Stimulated activated naive B cell treated with anti-CD40 and anti-IgM and Interleukin-4, amounts not matched to agents 10 μg/mL and 1 μg/mL and 100 μg/mL, for 72 hours (primary cell): ENCODE results near the gene KLLN.
"Not testable (repeated sequence)": the region's sequence is repeated elsewhere in the genome, so short reads cannot be mapped to it uniquely, and the experiment has no call there.

Source experiments
- ATAC-seq, 2 donors: fragments of 150-1000 bp; cut with Tn5 transposase; replicated peaks; 2 replicates each; pipeline ENCODE4 v1.10.0; 2021; ENCODE audit warnings: moderate library complexity in 1 of 2
- DNase-seq: peaks from one replicate; pipeline ENCODE4 v3.0.0; 2021
- H3K27ac Mint-ChIP-seq: one replicate; pipeline ENCODE4 v1.8.0; 2022; ENCODE audit warnings: mild to moderate bottlenecking, mixed read lengths
- H3K27me3 Mint-ChIP-seq, 2 donors: one replicate each; pipeline ENCODE4 v1.8.0; 2022; ENCODE audit warnings: mixed read lengths in 2 of 2
- H3K36me3 Mint-ChIP-seq, 2 donors: one replicate each; pipeline ENCODE4 v1.8.0; 2022; ENCODE audit warnings: mixed read lengths in 2 of 2, mild to moderate bottlenecking in 1 of 2
- H3K4me1 Mint-ChIP-seq, 2 donors: one replicate each; pipeline ENCODE4 v1.8.0; 2022; ENCODE audit warnings: mixed read lengths in 2 of 2, mild to moderate bottlenecking in 1 of 2
- H3K4me3 Mint-ChIP-seq, 2 donors: one replicate each; pipeline ENCODE4 v1.8.0; 2022; ENCODE audit warnings: mild to moderate bottlenecking in 2 of 2, mixed read lengths in 2 of 2, moderate library complexity in 1 of 2
- H3K9me3 Mint-ChIP-seq, 2 donors: one replicate each; pipeline ENCODE4 v1.8.0; 2022; ENCODE audit warnings: mixed read lengths in 2 of 2, mild to moderate bottlenecking in 1 of 2

The KLLN gene

DNA sequence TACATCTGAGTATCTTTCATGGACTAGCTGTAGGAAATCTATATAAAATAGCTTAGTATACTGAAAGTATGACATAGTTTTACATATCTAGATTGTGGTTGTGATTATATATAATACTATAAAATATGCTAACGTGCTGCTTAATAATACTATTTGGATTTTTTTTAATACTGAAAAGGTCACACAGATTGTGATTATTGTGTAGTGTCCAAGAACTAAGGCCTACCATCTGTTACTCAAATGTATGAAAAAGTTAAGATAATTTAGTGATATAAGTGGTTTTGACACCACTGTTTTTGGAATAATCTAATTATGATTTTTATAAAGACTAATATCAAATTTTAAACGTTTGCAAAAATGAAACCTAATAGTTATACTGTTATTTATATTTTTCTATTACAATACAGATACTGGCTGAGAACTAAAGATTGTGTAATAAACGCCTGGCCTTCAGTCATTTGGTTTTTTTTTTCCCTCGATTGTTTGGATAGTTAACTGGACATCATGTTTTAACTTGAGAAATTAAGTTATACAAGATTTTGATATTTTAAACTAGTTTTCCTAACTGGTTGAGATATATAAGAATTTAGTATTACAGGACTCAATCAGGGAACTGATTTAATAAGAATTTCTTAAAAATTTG lies 12.7 kb upstream of the KLLN start:
- Mint-ChIP-seq H3K4me1 (peaks cover 10 to 37% of the 10 kb centered on the region in 2 donors), H3K4me3 (no peak overlapping the region), H3K27ac (no peak overlapping the region), H3K9me3 (no peaks in the 10 kb centered on the region), H3K36me3 (peaks cover 19 to 30% of the 10 kb centered on the region in 2 donors), H3K27me3 (no peaks in the 10 kb centered on the region)
- no peak for DNase-seq
- ATAC-seq: no peak

DNA sequence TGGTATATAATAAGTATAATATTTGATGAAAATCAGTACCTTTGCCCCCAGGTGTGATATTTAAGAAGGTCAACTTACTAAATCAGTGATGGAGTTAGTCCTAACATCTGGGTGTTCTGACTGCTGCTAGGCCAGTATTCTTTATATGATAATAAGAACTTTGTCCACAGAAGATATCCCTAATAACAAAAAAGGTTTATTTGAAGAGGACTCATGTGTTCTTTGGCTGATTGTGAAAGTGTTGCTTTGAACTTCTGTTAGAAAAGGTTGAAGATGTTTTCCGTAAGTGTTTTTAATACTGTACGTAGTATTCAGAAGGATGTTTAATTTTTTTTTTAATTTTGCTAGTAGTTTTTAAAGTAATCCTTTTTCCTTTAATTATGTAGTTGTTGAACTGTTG lies 10.3 kb upstream of the KLLN start:
- Mint-ChIP-seq H3K36me3 (peaks cover 8 to 17% of the 10 kb centered on the region in 2 donors), H3K27ac (no peak overlapping the region), H3K9me3 (no peaks in the 10 kb centered on the region), H3K4me1 (peaks cover 10 to 37% of the 10 kb centered on the region in 2 donors), H3K4me3 (no peak overlapping the region), H3K27me3 (no peaks in the 10 kb centered on the region)
- no peak for ATAC-seq
- DNase-seq: no peak

DNA sequence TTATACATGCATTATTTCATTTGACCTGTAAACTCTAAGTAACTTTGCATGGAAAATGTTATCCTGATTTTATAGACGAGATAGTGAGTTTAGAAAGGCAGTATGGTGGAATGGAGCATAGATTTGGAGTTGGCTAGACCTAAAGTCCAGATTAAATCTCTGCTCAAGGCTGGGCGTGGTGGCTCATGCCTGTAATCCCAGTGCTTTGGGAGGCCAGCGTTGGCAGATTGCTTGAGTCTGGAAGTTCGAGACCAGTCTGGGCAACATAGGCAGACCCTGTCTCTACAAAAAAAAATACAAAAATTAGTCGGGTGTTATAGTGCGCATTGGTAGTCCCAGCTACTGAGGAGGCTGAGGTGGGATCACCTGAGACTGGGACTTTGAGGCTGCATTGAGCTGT lies 9.5 kb upstream of the KLLN start:
- H3K4me3 Mint-ChIP-seq: peak overlapping the region in 1 of 2 donors; percentile 37
- ATAC-seq (no peak), DNase-seq (no peak)
- peaks cover 13 to 35% of the 10 kb centered on the region in 2 donors for H3K4me1 Mint-ChIP-seq
- H3K27ac Mint-ChIP-seq: no peak overlapping the region
- no peaks in the 10 kb centered on the region for H3K9me3 Mint-ChIP-seq
- H3K36me3 Mint-ChIP-seq: peaks cover 8 to 19% of the 10 kb centered on the region in 2 donors
- H3K27me3 Mint-ChIP-seq: no peaks in the 10 kb centered on the region

DNA sequence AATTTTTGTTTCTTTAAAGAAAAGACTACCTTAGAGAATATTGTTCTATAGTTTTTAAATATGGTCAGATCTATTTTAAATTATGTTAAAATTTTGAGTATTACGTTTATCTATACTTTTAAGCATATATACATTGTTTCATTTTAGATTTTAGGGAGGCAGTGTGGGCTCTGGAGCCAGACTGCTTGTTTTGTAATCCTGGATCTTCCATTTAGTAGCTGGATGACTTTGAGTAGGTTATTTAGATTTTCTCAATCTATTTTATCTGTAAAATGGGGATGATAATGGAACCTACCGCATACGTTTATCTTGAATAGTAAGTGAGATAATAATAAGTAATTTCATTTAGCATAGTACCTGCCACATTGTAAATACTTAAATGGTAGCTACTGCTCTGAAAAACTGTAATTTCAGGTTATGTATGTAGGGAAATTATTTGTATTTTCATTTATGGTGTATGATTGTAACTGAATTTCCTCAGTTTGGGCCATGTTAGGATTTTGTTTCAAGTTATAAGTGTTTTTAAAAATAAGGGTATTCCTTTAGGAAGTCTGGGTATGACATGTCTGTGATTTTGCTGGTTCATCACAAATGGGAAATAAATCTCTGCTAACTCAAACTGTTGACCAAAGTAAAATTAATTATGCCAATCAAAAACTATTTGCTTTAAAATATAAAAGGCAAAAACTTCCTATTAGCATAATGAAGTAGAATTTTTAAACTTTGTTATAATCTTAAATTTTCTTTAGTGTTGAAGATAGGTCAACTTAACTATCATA lies 6.6 kb upstream of the KLLN start:
- ATAC-seq: no peak
- H3K4me3 Mint-ChIP-seq: no peak overlapping the region

DNA sequence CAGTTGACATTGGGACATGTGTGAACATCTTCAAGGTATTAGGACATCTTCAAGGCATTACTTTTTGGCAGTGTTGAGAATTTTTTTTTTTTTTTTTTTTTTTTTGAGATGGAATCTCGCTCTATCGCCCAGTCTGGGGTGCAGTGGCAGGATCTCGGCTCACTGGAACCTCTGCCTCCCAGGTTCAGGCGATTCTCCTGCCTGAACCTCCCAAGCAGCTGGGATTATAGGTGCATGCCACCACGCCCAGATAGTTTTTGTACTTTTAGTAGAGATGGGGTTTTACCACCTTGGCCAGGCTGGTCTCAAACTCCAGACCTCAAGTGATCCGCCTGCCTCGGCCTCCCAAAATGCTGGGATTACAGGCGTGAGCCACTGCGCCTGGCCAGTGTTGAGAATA lies 5.8 kb upstream of the KLLN start:
- H3K4me1 Mint-ChIP-seq: peaks cover 20 to 45% of the 10 kb centered on the region in 2 donors
- DNase-seq, H3K27me3 Mint-ChIP-seq, H3K27ac Mint-ChIP-seq, ATAC-seq, H3K9me3 Mint-ChIP-seq: not testable (repeated sequence)
- H3K36me3 Mint-ChIP-seq: peaks cover 26 to 43% of the 10 kb centered on the region in 2 donors
- H3K4me3 Mint-ChIP-seq: peak overlapping the region; percentile 29 to 64

More for the DNA sequence above, 6.6 kb upstream of the KLLN start:
- Mint-ChIP-seq H3K4me1 (peaks cover 20 to 45% of the 10 kb centered on the region in 2 donors), H3K36me3 (peaks cover 21 to 35% of the 10 kb centered on the region in 2 donors), H3K27ac (no peak overlapping the region), H3K27me3 (no peaks in the 10 kb centered on the region), H3K9me3 (no peaks in the 10 kb centered on the region)
- no peak for DNase-seq

DNA sequence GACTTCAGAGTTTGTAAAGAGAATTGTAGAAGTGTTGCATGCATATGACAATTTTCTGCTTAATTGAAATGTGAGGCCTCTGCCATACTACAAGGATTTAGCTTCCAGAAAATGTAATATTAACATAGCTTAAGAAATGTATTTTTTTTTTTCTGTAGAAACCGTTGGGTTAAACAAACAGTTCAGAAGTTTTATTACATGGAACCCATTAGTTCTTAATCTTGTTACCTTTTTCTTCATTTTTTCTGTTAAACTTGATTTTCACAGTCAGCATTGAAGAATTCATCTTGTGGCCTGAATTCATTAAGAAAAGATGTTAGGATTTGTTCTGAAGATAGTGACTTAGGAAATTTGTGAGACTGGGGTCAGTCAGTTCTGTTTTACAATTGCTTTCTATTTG lies 4.9 kb upstream of the KLLN start:
- peaks cover 26 to 42% of the 10 kb centered on the region in 2 donors for H3K36me3 Mint-ChIP-seq
- no peaks in the 10 kb centered on the region for H3K9me3 Mint-ChIP-seq
- H3K27me3 Mint-ChIP-seq: no peaks in the 10 kb centered on the region
- no peak overlapping the region for H3K27ac Mint-ChIP-seq
- H3K4me3 Mint-ChIP-seq: peak overlapping the region; percentile 48 to 69
- DNase-seq (no peak), ATAC-seq (no peak)
- peaks cover 20 to 39% of the 10 kb centered on the region in 2 donors for H3K4me1 Mint-ChIP-seq

DNA sequence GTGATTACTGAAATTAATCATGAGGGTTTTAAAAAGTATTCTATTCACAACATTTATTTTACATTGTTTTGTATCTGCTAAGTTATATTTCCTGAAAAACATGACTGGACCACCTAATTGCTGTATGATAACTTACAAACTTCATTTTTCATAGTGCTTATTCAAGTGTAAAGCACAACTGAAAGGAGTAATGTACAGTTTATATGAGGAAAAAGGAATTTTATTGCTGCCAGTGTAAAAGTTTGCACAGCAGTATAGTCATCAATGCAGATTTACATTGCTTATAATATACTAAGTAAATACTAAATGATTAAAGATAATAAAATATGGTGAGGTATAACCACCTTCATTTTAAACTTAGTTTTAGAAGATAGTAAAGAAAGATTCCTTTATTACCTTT lies 4.1 kb upstream of the KLLN start:
- peaks cover 17 to 31% of the 10 kb centered on the region in 2 donors for H3K4me1 Mint-ChIP-seq
- no peak overlapping the region for H3K27ac Mint-ChIP-seq
- peak overlapping the region; percentile 59 to 90 for H3K4me3 Mint-ChIP-seq
- DNase-seq (no peak), ATAC-seq (no peak)
- H3K9me3 Mint-ChIP-seq: no peaks in the 10 kb centered on the region
- no peaks in the 10 kb centered on the region for H3K27me3 Mint-ChIP-seq
- H3K36me3 Mint-ChIP-seq: peaks cover 24 to 36% of the 10 kb centered on the region in 2 donors

DNA sequence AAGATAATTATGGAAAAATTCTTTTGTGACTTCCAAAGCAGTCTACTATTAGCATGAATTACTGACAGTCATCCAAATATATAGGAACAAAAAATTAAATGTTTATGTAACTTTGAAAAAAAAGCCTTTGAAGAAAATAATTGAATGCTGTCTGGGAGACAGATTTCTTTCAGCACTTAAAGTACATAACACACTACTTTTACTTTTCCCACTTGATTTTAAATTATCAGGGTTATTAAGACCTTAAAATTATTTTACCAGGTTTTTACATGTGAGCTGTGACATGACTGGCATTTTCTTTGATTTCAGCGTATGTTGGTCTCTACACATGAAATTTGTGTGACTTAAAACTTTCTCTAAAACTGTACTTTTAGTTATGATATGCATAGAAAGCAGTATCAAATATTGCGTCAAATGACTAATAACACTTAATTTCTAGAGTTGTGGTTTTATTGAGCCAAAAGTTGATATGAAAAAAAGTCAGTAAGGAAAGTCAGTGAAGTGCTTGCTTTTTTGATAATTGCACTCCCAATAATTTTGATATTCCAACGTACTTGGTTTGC lies 3.2 kb upstream of the KLLN start:
- H3K4me1 Mint-ChIP-seq: peaks cover 19 to 34% of the 10 kb centered on the region in 2 donors
- no peaks in the 10 kb centered on the region for H3K9me3 Mint-ChIP-seq
- no peak for ATAC-seq
- H3K4me3 Mint-ChIP-seq: peak overlapping the region; percentile 80 to 90
- no peak for DNase-seq
- H3K27me3 Mint-ChIP-seq: no peaks in the 10 kb centered on the region
- H3K27ac Mint-ChIP-seq: no peak overlapping the region
- H3K36me3 Mint-ChIP-seq: peaks cover 24 to 36% of the 10 kb centered on the region in 2 donors

DNA sequence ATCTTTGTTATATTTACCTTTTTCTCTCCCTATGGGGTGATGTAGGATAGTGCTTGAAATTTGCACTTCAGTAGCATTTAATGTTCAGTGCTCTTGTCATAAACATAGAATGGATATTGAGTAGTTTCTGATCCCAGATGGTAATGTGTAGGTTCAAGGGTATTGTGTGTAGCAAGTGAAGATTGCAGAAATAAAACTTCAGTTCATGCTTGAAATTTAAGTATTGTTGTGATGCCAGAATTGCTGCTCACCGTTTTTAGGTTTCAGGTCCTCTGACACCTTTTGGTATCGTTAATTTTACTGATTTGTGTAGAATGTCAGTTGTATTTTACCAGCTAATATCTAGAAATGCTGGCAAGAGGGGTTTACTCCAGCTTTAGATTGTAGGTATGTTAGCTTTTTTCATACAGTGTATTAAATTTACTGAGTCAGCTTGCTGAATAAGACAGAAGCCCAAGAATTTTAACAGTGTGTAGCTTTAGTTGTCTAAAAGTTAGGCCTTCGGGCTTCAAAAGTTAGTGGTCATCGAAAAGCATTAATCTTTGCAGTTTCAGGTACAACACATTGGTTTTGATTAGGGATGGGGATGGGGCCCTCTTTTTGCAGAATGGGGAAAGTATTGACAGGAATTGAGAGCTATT lies 2.0 kb upstream of the KLLN start:
- ATAC-seq: no peak
- no peak for DNase-seq
- peaks cover 20 to 29% of the 10 kb centered on the region in 2 donors for H3K36me3 Mint-ChIP-seq
- H3K4me1 Mint-ChIP-seq: peaks cover 23 to 36% of the 10 kb centered on the region in 2 donors
- H3K4me3 Mint-ChIP-seq: peak overlapping the region; percentile 90 to 99
- no peaks in the 10 kb centered on the region for H3K27me3 Mint-ChIP-seq
- no peaks in the 10 kb centered on the region for H3K9me3 Mint-ChIP-seq
- H3K27ac Mint-ChIP-seq: peak overlapping the region; percentile 15

DNA sequence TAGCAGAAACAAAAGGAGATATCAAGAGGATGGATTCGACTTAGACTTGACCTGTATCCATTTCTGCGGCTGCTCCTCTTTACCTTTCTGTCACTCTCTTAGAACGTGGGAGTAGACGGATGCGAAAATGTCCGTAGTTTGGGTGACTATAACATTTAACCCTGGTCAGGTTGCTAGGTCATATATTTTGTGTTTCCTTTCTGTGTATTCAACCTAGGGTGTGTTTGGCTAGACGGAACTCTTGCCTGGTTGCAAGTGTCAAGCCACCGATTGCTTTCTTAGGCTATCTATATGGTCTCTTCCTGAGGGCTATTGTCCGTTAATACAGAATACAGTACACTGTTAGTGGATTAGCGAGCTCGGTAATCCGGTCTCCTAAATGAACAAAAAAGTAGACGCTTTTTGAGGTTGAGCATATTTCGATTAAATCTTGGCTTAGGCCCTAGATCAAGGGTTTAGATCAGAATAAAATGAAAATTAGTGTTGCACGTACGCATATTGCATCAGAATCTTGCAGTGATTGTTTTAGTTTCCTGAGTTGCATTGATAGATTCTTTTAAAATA lies 1.2 kb upstream of the KLLN start:
- H3K36me3 Mint-ChIP-seq: peaks cover 20 to 29% of the 10 kb centered on the region in 2 donors
- DNase-seq (no peak), ATAC-seq (no peak)
- H3K9me3 Mint-ChIP-seq: no peaks in the 10 kb centered on the region
- H3K4me3 Mint-ChIP-seq: peak overlapping the region; percentile 90 to 99
- H3K27ac Mint-ChIP-seq: peak overlapping the region; percentile 87
- H3K27me3 Mint-ChIP-seq: no peaks in the 10 kb centered on the region
- peaks cover 27 to 42% of the 10 kb centered on the region in 2 donors for H3K4me1 Mint-ChIP-seq

DNA sequence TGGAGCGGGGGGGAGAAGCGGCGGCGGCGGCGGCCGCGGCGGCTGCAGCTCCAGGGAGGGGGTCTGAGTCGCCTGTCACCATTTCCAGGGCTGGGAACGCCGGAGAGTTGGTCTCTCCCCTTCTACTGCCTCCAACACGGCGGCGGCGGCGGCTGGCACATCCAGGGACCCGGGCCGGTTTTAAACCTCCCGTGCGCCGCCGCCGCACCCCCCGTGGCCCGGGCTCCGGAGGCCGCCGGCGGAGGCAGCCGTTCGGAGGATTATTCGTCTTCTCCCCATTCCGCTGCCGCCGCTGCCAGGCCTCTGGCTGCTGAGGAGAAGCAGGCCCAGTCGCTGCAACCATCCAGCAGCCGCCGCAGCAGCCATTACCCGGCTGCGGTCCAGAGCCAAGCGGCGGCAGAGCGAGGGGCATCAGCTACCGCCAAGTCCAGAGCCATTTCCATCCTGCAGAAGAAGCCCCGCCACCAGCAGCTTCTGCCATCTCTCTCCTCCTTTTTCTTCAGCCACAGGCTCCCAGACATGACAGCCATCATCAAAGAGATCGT lies 690 bp upstream of the KLLN start:
- Mint-ChIP-seq H3K36me3 (peaks cover 20 to 29% of the 10 kb centered on the region in 2 donors), H3K27ac (peak overlapping the region; percentile 87), H3K4me3 (peak overlapping the region; percentile 90 to 99), H3K4me1 (peaks cover 27 to 38% of the 10 kb centered on the region in 2 donors)
- peak; percentile 28 for DNase-seq
- H3K9me3 Mint-ChIP-seq, H3K27me3 Mint-ChIP-seq: not testable (repeated sequence)
- ATAC-seq: peak; percentile 0 to 2

DNA sequence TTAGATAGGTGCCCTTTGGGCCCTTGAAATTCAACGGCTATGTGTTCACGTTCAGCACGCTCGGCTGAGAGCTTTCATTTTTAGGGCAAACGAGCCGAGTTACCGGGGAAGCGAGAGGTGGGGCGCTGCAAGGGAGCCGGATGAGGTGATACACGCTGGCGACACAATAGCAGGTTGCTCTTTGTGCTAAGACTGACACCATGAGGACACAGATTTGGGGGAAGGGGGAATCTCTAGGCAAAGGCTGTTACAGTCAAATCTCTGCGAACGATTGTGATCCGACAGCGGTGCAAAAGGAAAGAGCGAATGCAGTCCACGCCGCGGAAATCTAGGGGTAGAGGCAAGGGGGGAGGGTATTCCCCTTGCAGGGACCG lies 667 bp downstream of the KLLN start:
- ATAC-seq (peak; percentile 35 to 37), DNase-seq (no peak)
- H3K27ac Mint-ChIP-seq: peak overlapping the region; percentile 97
- no peaks in the 10 kb centered on the region for H3K27me3 Mint-ChIP-seq
- peaks cover 24 to 31% of the 10 kb centered on the region in 2 donors for H3K4me1 Mint-ChIP-seq
- peaks cover 20 to 23% of the 10 kb centered on the region in 2 donors for H3K36me3 Mint-ChIP-seq
- no peaks in the 10 kb centered on the region for H3K9me3 Mint-ChIP-seq
- peak overlapping the region; percentile 90 to 99 for H3K4me3 Mint-ChIP-seq

DNA sequence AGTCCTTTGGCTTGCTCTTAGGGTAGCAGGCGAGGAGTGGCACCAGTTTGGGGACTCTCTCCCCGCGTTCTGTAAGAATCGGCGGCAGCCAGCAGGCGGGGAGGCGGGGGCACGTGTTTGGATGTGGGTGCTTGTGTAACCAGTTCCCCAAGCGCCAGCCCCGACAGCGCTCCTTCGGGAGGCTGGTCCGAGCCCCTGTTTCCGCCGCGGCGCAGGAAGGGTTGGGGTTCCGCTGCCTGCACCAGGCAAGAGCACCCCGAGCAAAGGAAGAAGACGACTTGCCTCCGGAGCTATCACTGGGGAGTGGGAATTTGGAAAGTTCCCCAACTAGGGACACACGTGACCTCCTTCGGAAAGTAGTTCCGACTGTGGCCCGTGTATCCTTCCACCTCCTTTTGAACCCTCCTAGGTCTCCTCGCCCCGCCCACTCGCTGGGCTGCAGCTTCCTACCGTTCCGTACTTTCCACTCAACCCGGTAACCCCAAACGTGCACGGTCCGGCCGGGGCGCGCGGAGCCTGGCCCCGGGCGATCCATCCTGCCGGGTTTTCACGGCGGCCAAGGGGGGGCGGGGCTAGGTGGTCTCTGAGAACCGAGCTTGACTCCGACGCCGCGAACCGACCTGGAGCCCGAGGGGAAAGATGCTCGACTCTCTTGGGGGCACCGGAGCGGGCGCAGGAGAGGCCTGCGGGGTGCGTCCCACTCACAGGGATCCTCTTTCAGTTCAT lies 1.2 kb downstream of the KLLN start:
- Mint-ChIP-seq H3K4me3 (peak overlapping the region; percentile 90 to 99), H3K27me3 (no peaks in the 10 kb centered on the region), H3K4me1 (peaks cover 24 to 31% of the 10 kb centered on the region in 2 donors), H3K9me3 (no peaks in the 10 kb centered on the region), H3K27ac (peak overlapping the region; percentile 97), H3K36me3 (peaks cover 20 to 23% of the 10 kb centered on the region in 2 donors)
- ATAC-seq (peak; percentile 64 to 73), DNase-seq (peak; percentile 94)
